Fibroblast of lung (primary cell): ENCODE measurements around the gene COPE. TPM values are rescaled to one million over a fixed set of nuclear protein-coding genes. Genes with fewer than 3 reads are reported as not detected.

Experiments used
- DNase-seq, 2 donors: peaks; one replicate each; pipeline versions ENCODE4 v3.0.0 to v3.0.0-alpha.2; 2010; ENCODE audit warnings: low read depth in 2 of 2
- H2AFZ ChIP-seq: 2 replicates; pipeline ENCODE4 v1.5.1; 2012; ENCODE audit warnings: low read length, control low read depth, inconsistent platforms
- H3K27ac ChIP-seq: 2 replicates; pipeline ENCODE4 v1.5.1; 2011; ENCODE audit warnings: low read length, control low read depth; ENCODE audit not compliant: insufficient read depth
- H3K27me3 ChIP-seq: 2 replicates; pipeline ENCODE4 v1.5.1; 2011; ENCODE audit warnings: mild to moderate bottlenecking, low read length; ENCODE audit not compliant: control insufficient read depth, insufficient read depth
- H3K36me3 ChIP-seq: 2 replicates; pipeline ENCODE4 v1.5.1; 2011; ENCODE audit warnings: low read length; ENCODE audit not compliant: control insufficient read depth, insufficient read depth
- H3K4me1 ChIP-seq: 2 replicates; pipeline ENCODE4 v1.5.1; 2011; ENCODE audit warnings: low read length; ENCODE audit not compliant: control insufficient read depth, insufficient read depth; ENCODE audit errors: extremely low read depth
- H3K4me2 ChIP-seq: 2 replicates; pipeline ENCODE4 v1.5.1; 2011; ENCODE audit warnings: low read length, control low read depth; ENCODE audit not compliant: insufficient read depth; ENCODE audit errors: extremely low read depth
- H3K4me3 ChIP-seq, 4 experiments: fragments of 200-600 bp in 1 of 4; sonication (generic) in 1 of 4; replicated peaks in 1 of 4; 2 replicates each; pipeline ENCODE4 v1.5.1; 2011 to 2016; ENCODE audit warnings: low read length in 4 of 4, low read depth in 3 of 4, mild to moderate bottlenecking in 3 of 4, control low read depth in 2 of 4, inconsistent platforms in 1 of 4, mixed read lengths in 1 of 4; ENCODE audit not compliant: insufficient read depth in 1 of 4; ENCODE audit errors: control extremely low read depth in 1 of 4
- H3K79me2 ChIP-seq: 2 replicates; pipeline ENCODE4 v1.5.1; 2012; ENCODE audit warnings: mild to moderate bottlenecking, low read length, inconsistent platforms; ENCODE audit not compliant: control insufficient read depth, insufficient read depth
- H3K9ac ChIP-seq: 2 replicates; pipeline ENCODE4 v1.5.1; 2011; ENCODE audit warnings: mild to moderate bottlenecking, low read length, control low read depth; ENCODE audit not compliant: insufficient read depth
- H3K9me3 ChIP-seq: 2 replicates; pipeline ENCODE4 v1.5.1; 2012; ENCODE audit warnings: low read depth, low read length; ENCODE audit not compliant: control insufficient read depth, insufficient read depth
- H4K20me1 ChIP-seq: 2 replicates; pipeline ENCODE4 v1.5.1; 2011; ENCODE audit warnings: low read length; ENCODE audit not compliant: control insufficient read depth, insufficient read depth; ENCODE audit errors: extremely low read depth
- EZH2 ChIP-seq: IDR thresholded peaks from 2 replicates; pipeline ENCODE4 v1.5.1; 2012; ENCODE audit warnings: low read length, control low read depth, mild to moderate bottlenecking; ENCODE audit errors: missing control alignments
- polyA plus RNA-seq, 2 donors: library from polyadenylated mRNA; depleted of rRNA in 1 of 2; stranded (reverse) in 1 of 2; unstranded in 1 of 2; fragments of >200 nt; gene quantifications; 2 replicates each; pipeline ENCODE4 v1.2.1, GENCODE V29; 2011 to 2012; ENCODE audit warnings: missing spikeins in 1 of 2
- total RNA-seq: library from RNA; depleted of rRNA; stranded (reverse); fragments of >200 nt; gene quantifications from 2 replicates; pipeline ENCODE4 v1.2.1, GENCODE V29; 2014
- TF ChIP-seq, protein P1 (sequence below), 2 donors: IDR thresholded peaks in 1 of 2; conservative IDR thresholded peaks in 1 of 2; 1 replicate in 1 of 2; 2 replicates in 1 of 2; pipeline ENCODE4 v1.5.1; 2011 to 2012; ENCODE audit warnings: low read length in 2 of 2, control low read depth in 1 of 2, inconsistent platforms in 1 of 2, low read depth in 1 of 2, mild to moderate bottlenecking in 1 of 2

The COPE gene
- total and polyA plus RNA-seq, 2 donors (not counting 1 experiment from before 2014, with no cell fraction given) = 146 to 182 TPM

DNA sequence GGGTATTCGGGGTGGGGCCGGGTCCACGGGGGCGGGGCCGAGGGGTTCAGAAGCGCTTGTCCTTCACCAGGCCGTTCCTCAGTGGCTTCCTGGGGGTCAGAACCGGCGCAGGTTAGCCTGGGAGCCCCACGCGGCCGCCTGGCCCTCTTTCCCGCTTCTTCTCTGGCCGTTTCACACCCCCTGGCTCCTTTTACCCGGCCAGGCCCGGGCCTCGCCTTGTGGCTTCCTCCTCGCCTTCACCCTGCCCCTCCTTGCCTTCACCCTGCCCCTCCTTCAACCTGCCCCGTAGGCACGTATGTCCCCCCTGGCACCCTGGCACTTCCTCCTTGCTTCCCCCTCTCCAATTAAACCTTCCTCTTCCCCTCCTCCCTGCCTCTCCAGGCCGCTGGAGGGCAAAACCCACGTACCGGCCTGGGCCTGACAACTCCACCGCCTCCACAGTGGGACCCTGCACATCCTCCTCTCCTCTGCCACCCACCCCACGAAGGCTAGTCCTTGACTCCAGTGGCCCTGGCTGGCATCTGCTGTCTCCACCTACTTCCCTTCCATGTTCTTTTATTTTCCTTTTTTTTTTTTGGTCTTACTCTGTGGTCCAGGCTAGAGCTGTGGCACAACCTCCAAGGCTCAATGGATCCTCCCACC, 48.5 kb downstream of the COPE start:
- H3K9ac ChIP-seq = no peak overlapping the region
- H3K79me2 ChIP-seq = no peaks in the 10 kb centered on the region
- DNase-seq = no peak
- H4K20me1 ChIP-seq = no peaks in the 10 kb centered on the region
- H2AFZ ChIP-seq = no peak overlapping the region
- H3K9me3 ChIP-seq = no peaks in the 10 kb centered on the region
- H3K4me2 ChIP-seq = no peak overlapping the region
- H3K27me3 ChIP-seq = no peaks in the 10 kb centered on the region
- no peak overlapping the region for H3K4me3 ChIP-seq
- TF ChIP-seq, protein P1, sequence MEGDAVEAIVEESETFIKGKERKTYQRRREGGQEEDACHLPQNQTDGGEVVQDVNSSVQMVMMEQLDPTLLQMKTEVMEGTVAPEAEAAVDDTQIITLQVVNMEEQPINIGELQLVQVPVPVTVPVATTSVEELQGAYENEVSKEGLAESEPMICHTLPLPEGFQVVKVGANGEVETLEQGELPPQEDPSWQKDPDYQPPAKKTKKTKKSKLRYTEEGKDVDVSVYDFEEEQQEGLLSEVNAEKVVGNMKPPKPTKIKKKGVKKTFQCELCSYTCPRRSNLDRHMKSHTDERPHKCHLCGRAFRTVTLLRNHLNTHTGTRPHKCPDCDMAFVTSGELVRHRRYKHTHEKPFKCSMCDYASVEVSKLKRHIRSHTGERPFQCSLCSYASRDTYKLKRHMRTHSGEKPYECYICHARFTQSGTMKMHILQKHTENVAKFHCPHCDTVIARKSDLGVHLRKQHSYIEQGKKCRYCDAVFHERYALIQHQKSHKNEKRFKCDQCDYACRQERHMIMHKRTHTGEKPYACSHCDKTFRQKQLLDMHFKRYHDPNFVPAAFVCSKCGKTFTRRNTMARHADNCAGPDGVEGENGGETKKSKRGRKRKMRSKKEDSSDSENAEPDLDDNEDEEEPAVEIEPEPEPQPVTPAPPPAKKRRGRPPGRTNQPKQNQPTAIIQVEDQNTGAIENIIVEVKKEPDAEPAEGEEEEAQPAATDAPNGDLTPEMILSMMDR (conservative IDR thresholded peaks at IDR 0.05 in 1 of 2, IDR thresholded peaks at IDR 0.05 in 1 of 2; ENCODE audit: low read depth in 1 of 2, low read length in 2 of 2) = no peak
- TF ChIP-seq EZH2 = no peak
- peaks cover 11% of the 10 kb centered on the region for H3K36me3 ChIP-seq
- no peaks in the 10 kb centered on the region for H3K4me1 ChIP-seq
- no peak overlapping the region for H3K27ac ChIP-seq

DNA sequence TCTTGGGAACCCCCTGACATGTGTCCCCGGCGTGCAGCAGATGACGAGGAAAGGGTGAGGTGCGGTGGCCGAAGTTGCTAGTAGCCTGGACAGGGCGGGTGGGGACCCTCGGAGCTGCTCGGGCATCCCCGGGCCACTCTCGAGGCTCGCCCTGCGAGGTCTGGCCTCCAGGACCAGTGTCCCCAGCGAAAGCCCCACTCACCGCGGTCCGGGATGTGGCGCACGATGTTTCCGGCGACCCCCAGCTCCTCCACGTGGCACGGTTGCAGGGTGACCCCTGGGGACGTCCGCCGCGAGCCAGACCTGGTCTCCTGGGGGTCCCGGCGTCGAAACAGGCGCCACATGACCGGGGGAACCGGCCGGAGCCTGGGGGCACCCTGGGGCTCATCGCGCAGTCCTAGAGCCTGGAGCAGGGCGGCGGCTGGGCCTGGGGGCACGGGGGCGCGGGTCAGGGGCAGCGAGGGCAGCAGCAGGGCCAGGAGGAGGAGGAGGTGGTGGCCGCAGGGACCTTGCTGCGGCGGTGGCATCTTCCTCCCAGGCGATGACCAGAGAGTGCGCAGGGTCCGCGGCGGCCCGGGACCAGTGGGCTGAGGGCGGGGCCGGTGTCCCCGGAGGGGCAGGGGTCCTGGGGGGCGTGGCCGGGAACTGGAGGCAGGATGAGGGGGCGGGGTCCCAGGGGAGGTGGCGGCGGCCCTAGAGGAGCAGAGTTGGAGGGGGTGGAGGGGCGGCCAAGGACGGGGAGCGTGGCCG, 49.2 kb downstream of the COPE start:
- H3K9ac ChIP-seq = no peak overlapping the region
- no peaks in the 10 kb centered on the region for H3K79me2 ChIP-seq
- TF ChIP-seq, protein P1 (conservative IDR thresholded peaks at IDR 0.05 in 1 of 2, IDR thresholded peaks at IDR 0.05 in 1 of 2; ENCODE audit: low read depth in 1 of 2, low read length in 2 of 2) = no peak
- TF ChIP-seq EZH2 = no peak
- H2AFZ ChIP-seq = no peak overlapping the region
- DNase-seq = no peak
- H3K4me2 ChIP-seq = no peak overlapping the region
- H3K9me3 ChIP-seq = no peaks in the 10 kb centered on the region
- no peak overlapping the region for H3K27ac ChIP-seq
- H3K36me3 ChIP-seq = peaks cover 15% of the 10 kb centered on the region
- H4K20me1 ChIP-seq = no peaks in the 10 kb centered on the region
- H3K4me3 ChIP-seq = no peak overlapping the region
- H3K27me3 ChIP-seq = no peaks in the 10 kb centered on the region
- no peaks in the 10 kb centered on the region for H3K4me1 ChIP-seq

DNA sequence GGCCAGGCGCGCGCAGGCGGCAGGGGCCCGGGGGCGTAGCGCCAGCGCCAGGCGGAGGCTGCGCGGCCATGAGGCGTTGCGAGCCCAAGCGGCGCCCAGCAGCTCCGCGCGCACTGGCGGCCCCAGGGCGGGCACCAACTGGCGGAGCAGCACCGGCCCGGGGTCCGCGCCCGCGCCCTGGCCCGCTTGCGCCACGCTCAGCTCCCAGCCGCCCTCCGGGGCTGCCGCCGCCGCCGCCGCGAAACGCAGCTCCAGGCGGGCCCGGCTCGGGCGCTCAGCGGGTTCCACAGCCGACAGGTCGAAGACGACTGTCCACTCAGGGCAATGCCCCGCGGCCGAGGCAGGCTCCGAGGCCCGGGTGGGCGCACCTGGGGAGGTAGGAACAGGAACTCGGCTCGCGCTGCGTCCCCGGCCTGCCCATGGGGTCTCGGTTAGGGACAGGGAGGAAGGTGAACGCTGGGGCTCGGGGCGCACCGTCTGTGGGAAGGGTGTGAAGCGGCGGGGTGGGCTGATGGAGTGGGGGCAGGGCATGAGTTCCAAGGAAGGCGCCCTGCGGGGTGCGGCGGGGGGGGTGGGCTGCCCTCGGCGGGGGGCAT, 50.1 kb downstream of the COPE start:
- H3K27ac ChIP-seq = no peak overlapping the region
- H3K4me3 ChIP-seq = no peak overlapping the region
- no peak overlapping the region for H3K9ac ChIP-seq
- no peaks in the 10 kb centered on the region for H3K9me3 ChIP-seq
- H3K79me2 ChIP-seq = no peaks in the 10 kb centered on the region
- no peak overlapping the region for H3K4me2 ChIP-seq
- no peak for TF ChIP-seq EZH2
- TF ChIP-seq, protein P1 (conservative IDR thresholded peaks at IDR 0.05 in 1 of 2, IDR thresholded peaks at IDR 0.05 in 1 of 2; ENCODE audit: low read depth in 1 of 2, low read length in 2 of 2) = no peak
- no peaks in the 10 kb centered on the region for H3K4me1 ChIP-seq
- peak in 1 of 2 donors; percentile 11 for DNase-seq
- H3K27me3 ChIP-seq = no peaks in the 10 kb centered on the region
- H3K36me3 ChIP-seq = peaks cover 17% of the 10 kb centered on the region
- no peaks in the 10 kb centered on the region for H4K20me1 ChIP-seq
- no peak overlapping the region for H2AFZ ChIP-seq
